NOMO-1 (cell line): Measurements from ENCODE around the gene BRD9.

ENCODE experiments used
- DNase-seq, 2 experiments: peaks; one replicate each; lab custom pipeline; 2025; ENCODE audit not compliant: unreplicated experiment in 2 of 2; lab: John Stamatoyannopoulos, UW

The BRD9 gene

GRCh38 chr5:905139-905642, 12.6 kb upstream of the BRD9 start:
- DNase-seq = no peak

GRCh38 chr5:903756-904096, 11.1 kb upstream of the BRD9 start:
- no peak for DNase-seq

GRCh38 chr5:902129-902916, 9.7 kb upstream of the BRD9 start:
- no peak for DNase-seq

GRCh38 chr5:900781-901180, 8.2 kb upstream of the BRD9 start:
- no peak for DNase-seq

GRCh38 chr5:893711-894110, 1.1 kb upstream of the BRD9 start:
- no peak for DNase-seq

GRCh38 chr5:893137-893506, 521 bp upstream of the BRD9 start:
- DNase-seq = peak in 1 of 2 experiments; percentile 17

- DNase-seq = peak; percentile 48 to 50
Observed at GRCh38 chr5:891837-892393, 686 bp downstream of the BRD9 start.

GRCh38 chr5:891117-891836, 1.3 kb downstream of the BRD9 start:
- peak; percentile 48 to 73 for DNase-seq

- DNase-seq = no peak
Observed at GRCh38 chr5:889075-889710, 3.4 kb downstream of the BRD9 start.

- no peak for DNase-seq
Observed at GRCh38 chr5:888638-889035, 4.0 kb downstream of the BRD9 start.

- no peak for DNase-seq
Observed at GRCh38 chr5:887947-888637, 4.5 kb downstream of the BRD9 start.

GRCh38 chr5:886716-887325, 5.8 kb downstream of the BRD9 start:
- DNase-seq = no peak

GRCh38 chr5:886036-886435, 6.6 kb downstream of the BRD9 start:
- no peak for DNase-seq

GRCh38 chr5:885529-885928, 7.1 kb downstream of the BRD9 start:
- DNase-seq = no peak

GRCh38 chr5:885127-885442, 7.5 kb downstream of the BRD9 start:
- no peak for DNase-seq

GRCh38 chr5:884345-885126, 8.1 kb downstream of the BRD9 start:
- DNase-seq = no peak

GRCh38 chr5:883475-884181, 9.0 kb downstream of the BRD9 start:
- no peak for DNase-seq

- no peak for DNase-seq
Observed at GRCh38 chr5:882253-883183, 10.1 kb downstream of the BRD9 start.
